HFFc6 (cell line): ENCODE measurements around the gene KAT2B. TPM values are rescaled to one million over a fixed set of nuclear protein-coding genes. Genes with fewer than 3 reads are reported as not detected.
A peak's percentile ranks its signal among the peaks of the same experiment; 100 is the strongest.

Source experiments
- DNase-seq: peaks from one replicate; pipeline ENCODE4 v3.0.0-alpha.2; 2018
- H3K27ac Mint-ChIP-seq: 2 replicates; pipeline ENCODE4 v1.8.0; 2020; ENCODE audit warnings: mild to moderate bottlenecking, mixed read lengths
- H3K27me3 Mint-ChIP-seq: 2 replicates; pipeline ENCODE4 v1.8.0; 2021; ENCODE audit warnings: mild to moderate bottlenecking, moderate library complexity, mixed read lengths; ENCODE audit not compliant: insufficient read depth
- H3K36me3 Mint-ChIP-seq: 2 replicates; pipeline ENCODE4 v1.8.0; 2021; ENCODE audit warnings: low read depth, mixed read lengths
- H3K4me1 Mint-ChIP-seq: 2 replicates; pipeline ENCODE4 v1.8.0; 2020; ENCODE audit warnings: low read depth, mixed read lengths
- H3K4me3 Mint-ChIP-seq: 2 replicates; pipeline ENCODE4 v1.8.0; 2020; ENCODE audit warnings: mild to moderate bottlenecking, moderate library complexity, mixed read lengths
- H3K9me3 Mint-ChIP-seq: 2 replicates; pipeline ENCODE4 v1.8.0; 2020; ENCODE audit warnings: mild to moderate bottlenecking, mixed read lengths
- total RNA-seq, 6 experiments: library from RNA; stranded (reverse); fragmentation: NEBNext Ultra II Directional; extraction: Animal tissue kit (Norgen Biotek cat#: 25700); gene quantifications; 2 replicates in 1 of 6; 3 replicates in 5 of 6; pipeline ENCODE4 v1.2.3, GENCODE V29; 2021
- TF ChIP-seq, protein P1 (sequence below): fragments of 200-600 bp; sonication (generic); IDR thresholded peaks from 2 replicates; pipeline ENCODE4 v1.5.0; 2021; ENCODE audit warnings: antibody characterized with exemption, mild to moderate bottlenecking

The KAT2B gene
- total RNA-seq, 6 experiments from 2014 or later: 8.3 to 17.3 (median 12.5) TPM

- no peak overlapping the region for H3K4me3 Mint-ChIP-seq
Measured at GRCh38 chr3:20055842-20056241, 15.6 kb downstream of the KAT2B start.

DNA sequence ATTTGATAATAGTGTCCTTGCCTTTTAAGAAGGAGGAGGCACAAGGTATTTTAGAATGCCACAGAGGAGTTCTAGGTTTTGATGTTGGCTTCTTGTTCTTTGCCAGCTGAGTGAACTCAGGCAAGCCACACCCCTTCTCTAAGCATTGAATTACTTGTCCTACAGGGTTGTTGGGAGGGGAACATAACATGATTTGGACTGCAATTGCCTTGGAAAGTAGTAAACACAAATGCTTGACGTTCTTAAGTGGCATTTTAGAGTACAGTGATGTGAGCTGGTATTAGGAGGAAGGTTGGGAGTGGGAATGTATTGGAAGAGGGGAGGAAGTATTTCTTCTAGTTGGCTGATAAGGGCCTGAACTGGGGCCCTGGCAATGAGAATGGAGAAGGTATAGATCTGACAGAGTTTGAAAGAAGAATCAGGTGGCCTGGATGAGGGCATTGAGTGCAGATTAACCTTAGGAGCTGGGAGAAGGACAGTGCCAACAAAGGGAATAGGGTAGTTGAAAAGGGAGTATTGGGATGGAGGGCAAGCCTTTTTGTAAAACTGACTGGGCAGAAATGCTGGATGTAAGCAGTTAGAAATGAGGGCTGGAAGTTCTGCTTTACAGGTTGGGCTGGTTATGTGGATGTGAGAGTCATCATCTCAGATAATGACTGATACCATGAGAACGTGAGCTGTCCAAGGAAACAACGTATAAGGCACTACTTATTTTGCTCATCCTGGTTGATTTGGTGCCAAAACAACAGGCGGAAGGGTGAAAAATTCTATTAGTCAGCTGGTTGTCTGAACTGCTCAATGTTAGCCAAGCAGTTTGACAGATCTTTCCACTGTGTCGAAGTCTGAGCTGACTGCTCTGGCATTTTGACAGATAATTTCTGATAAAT lies 16.7 kb downstream of the KAT2B start:
- TF ChIP-seq, protein P1, sequence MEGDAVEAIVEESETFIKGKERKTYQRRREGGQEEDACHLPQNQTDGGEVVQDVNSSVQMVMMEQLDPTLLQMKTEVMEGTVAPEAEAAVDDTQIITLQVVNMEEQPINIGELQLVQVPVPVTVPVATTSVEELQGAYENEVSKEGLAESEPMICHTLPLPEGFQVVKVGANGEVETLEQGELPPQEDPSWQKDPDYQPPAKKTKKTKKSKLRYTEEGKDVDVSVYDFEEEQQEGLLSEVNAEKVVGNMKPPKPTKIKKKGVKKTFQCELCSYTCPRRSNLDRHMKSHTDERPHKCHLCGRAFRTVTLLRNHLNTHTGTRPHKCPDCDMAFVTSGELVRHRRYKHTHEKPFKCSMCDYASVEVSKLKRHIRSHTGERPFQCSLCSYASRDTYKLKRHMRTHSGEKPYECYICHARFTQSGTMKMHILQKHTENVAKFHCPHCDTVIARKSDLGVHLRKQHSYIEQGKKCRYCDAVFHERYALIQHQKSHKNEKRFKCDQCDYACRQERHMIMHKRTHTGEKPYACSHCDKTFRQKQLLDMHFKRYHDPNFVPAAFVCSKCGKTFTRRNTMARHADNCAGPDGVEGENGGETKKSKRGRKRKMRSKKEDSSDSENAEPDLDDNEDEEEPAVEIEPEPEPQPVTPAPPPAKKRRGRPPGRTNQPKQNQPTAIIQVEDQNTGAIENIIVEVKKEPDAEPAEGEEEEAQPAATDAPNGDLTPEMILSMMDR: no peak
- no peaks in the 10 kb centered on the region for H3K27me3 Mint-ChIP-seq
- no peak overlapping the region for H3K4me3 Mint-ChIP-seq
- H3K9me3 Mint-ChIP-seq: no peaks in the 10 kb centered on the region
- peaks cover 10% of the 10 kb centered on the region for H3K4me1 Mint-ChIP-seq
- H3K36me3 Mint-ChIP-seq: no peaks in the 10 kb centered on the region
- H3K27ac Mint-ChIP-seq: no peak overlapping the region; the same call in 1 of the 2 replicates
- peak; percentile 89 for DNase-seq

More at GRCh38 chr3:20055842-20056241, 15.6 kb downstream of the KAT2B start:
- TF ChIP-seq, protein P1: no peak
- Mint-ChIP-seq H3K9me3 (no peaks in the 10 kb centered on the region), H3K27me3 (no peaks in the 10 kb centered on the region), H3K4me1 (peaks cover 2% of the 10 kb centered on the region), H3K36me3 (no peaks in the 10 kb centered on the region), H3K27ac (no peak overlapping the region)
- no peak for DNase-seq

- DNase-seq: no peak
- Mint-ChIP-seq H3K36me3 (no peaks in the 10 kb centered on the region), H3K4me1 (peaks cover 10% of the 10 kb centered on the region), H3K27me3 (no peaks in the 10 kb centered on the region; the same call in 1 of the 2 replicates), H3K27ac (no peak overlapping the region; the same call in 1 of the 2 replicates), H3K9me3 (no peaks in the 10 kb centered on the region), H3K4me3 (no peak overlapping the region)
- TF ChIP-seq, protein P1: no peak
Measured at GRCh38 chr3:20057612-20058180, 17.4 kb downstream of the KAT2B start.

DNA sequence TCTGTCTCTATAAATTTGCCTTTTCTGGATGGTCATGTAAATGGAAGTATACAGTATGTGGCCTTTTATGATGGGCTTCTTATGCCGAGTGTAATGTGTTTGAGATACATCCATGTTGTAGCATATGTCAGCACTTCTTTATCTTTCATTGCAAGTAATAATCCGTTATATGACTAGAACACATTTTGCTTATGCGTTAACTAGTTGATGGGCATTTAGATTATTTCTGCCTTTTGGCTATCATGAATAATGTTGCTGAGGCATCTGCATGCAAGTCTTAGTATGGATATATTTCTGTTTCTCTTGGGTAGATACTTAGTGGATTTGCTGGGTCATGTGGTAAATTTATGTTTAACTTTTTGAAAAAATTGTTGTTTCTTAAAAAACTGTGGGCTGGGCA lies 19.7 kb downstream of the KAT2B start:
- peaks cover 12% of the 10 kb centered on the region for H3K4me1 Mint-ChIP-seq
- H3K27me3 Mint-ChIP-seq: no peaks in the 10 kb centered on the region; the same call in 1 of the 2 replicates
- H3K27ac Mint-ChIP-seq: no peak overlapping the region
- no peak for DNase-seq
- TF ChIP-seq, protein P1: no peak
- H3K9me3 Mint-ChIP-seq: no peaks in the 10 kb centered on the region
- no peak overlapping the region for H3K4me3 Mint-ChIP-seq
- H3K36me3 Mint-ChIP-seq: no peaks in the 10 kb centered on the region

DNA sequence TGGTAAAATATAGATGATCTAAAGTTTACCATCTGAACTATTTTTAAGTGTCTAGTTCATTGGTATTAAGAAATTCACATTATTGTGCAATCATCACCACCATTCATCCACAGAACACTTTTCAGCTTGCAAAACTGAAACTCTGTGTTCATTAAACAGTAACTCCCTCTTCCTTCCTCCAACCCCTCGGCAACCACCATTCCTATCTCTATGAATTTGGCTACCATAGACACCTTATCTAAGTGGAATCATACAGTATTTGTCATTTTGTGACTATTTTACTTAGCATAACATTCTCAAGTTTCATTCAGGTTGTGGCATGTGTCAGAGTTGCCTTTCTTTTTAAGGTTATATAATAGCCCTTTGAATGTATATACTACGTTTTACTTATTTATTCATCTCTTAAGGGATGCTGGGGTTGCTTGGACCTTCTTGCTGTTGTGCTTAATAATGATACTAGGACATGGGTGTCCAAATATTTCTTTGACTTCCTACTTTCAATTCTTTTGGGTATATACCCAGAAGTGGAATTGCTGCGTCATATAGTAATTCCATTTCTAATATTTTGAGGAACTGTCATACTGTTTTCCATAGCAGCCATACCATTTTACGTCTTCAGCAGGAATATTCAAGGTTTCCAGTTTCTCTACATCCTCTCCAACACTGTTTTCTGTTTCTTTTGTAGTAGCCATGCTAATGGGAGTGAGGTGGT lies 20.9 kb downstream of the KAT2B start:
- H3K9me3 Mint-ChIP-seq: no peaks in the 10 kb centered on the region
- H3K36me3 Mint-ChIP-seq: no peaks in the 10 kb centered on the region
- H3K4me3 Mint-ChIP-seq: no peak overlapping the region; the same call in 1 of the 2 replicates
- TF ChIP-seq, protein P1: no peak
- DNase-seq: no peak
- no peaks in the 10 kb centered on the region; the same call in 1 of the 2 replicates for H3K27me3 Mint-ChIP-seq
- H3K27ac Mint-ChIP-seq: peak overlapping the region; percentile 27
- H3K4me1 Mint-ChIP-seq: peaks cover 21% of the 10 kb centered on the region
